ENCODE results near the gene SGIP1. TPM values are rescaled to one million over a fixed set of nuclear protein-coding genes. Genes with fewer than 3 reads are reported as not detected.

The SGIP1 gene
- total and polyA plus RNA-seq, 2 of the 4 experiments (the other 2 are of a cell fraction), result 27.1 to 42.7 TPM

DNA sequence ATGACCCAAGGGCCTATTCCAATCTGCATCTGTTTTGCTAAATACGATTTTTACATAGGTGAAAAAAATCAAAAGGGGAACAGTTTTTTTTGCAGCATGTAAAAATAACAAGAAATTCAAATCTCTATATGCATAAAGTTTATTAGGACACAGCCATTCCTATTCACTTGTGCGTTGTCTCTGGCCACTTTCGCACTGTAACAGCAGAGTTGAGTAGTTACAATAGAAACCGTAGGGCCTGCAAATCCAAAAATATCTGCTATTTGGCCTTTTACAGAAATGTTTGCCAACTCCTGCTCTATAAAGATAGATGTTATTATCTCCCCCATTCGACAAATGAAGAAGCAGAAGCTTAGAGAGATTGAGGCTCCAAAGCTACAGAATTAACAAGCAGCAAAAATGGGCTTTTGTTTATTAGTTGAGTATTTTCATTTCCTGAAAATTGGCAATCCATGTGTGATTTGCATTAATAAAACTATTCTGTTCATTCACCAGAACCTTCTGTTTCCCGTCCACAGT is 223.8 kb downstream of the SGIP1 start:
- no peak overlapping the region for H4K5ac ChIP-seq (ENCODE audit: low read depth, low read length)
- H3K23ac ChIP-seq (ENCODE audit: low read depth, low read length), result no peak overlapping the region
- no peak overlapping the region for H3K18ac ChIP-seq (ENCODE audit: low read depth, low read length)
- no peak overlapping the region for H3K27ac ChIP-seq (ENCODE audit: insufficient read depth, low read length)
- BruUV-seq (replicated peaks), result no TSS peak
- WGBS, 2 experiments (ENCODE audit: extremely low coverage in 2 of 2, insufficient read length in 1 of 2), result no CpG with 5 or more reads among the region's 6 CpGs
- H2BK15ac ChIP-seq (ENCODE audit: low read depth, low read length), result no peak overlapping the region
- no peak overlapping the region for H2AFZ ChIP-seq (replicated peaks; ENCODE audit: low read length, poor library complexity)
- CTCF ChIA-PET, result interaction anchor here (1.0 to 1.4 kb wide), 2 partner anchors 392 to 457 kb away, joined by 3 to 5 read pairs; no protein-coding TSS in a partner anchor
- H4K20me1 ChIP-seq (ENCODE audit: insufficient read depth, low read length), result no peaks in the 10 kb centered on the region
- H4K91ac ChIP-seq (ENCODE audit: insufficient read depth, low read depth, low read length), result no peak overlapping the region
- POLR2A ChIA-PET (ENCODE audit: unreplicated experiment), result no interaction called here
- H2BK5ac ChIP-seq (ENCODE audit: low read depth, low read length, poor library complexity, severe bottlenecking), result no peak overlapping the region
- no peaks in the 10 kb centered on the region for H3K9me3 ChIP-seq (ENCODE audit: control insufficient read depth, insufficient read depth, low read length)
- TF ChIP-seq BHLHE40 (IDR thresholded peaks at IDR 0.05; ENCODE audit: low read depth, low read length) (no peak), RCOR1 (IDR thresholded peaks at IDR 0.05; ENCODE audit: insufficient replicate concordance, low read length) (no peak), MAZ (IDR thresholded peaks at IDR 0.05; ENCODE audit: borderline replicate concordance, low read depth, low read length) (no peak), NFE2L2 (IDR thresholded peaks at IDR 0.05; ENCODE audit: low read depth, low read length) (no peak), MAFK (IDR thresholded peaks at IDR 0.05; ENCODE audit: low read depth, low read length) (no peak), CHD1 (IDR thresholded peaks at IDR 0.05; ENCODE audit: low read depth, low read length) (no peak), POLR2A (IDR thresholded peaks at IDR 0.05; ENCODE audit: low read depth, low read length) (no peak), FOS (IDR thresholded peaks at IDR 0.05; ENCODE audit: low read depth, low read length) (no peak), MXI1 (IDR thresholded peaks at IDR 0.05; ENCODE audit: borderline replicate concordance, low read depth, low read length) (no peak), RAD21 (IDR thresholded peaks at IDR 0.05; ENCODE audit: low read length) (no peak), SMC3 (IDR thresholded peaks at IDR 0.05; ENCODE audit: low read depth, low read length) (no peak), RFX5 (IDR thresholded peaks at IDR 0.05; ENCODE audit: low read depth, low read length) (no peak), CEBPB (IDR thresholded peaks at IDR 0.05; ENCODE audit: low read depth, low read length) (no peak)
- TF ChIP-seq, protein P1, sequence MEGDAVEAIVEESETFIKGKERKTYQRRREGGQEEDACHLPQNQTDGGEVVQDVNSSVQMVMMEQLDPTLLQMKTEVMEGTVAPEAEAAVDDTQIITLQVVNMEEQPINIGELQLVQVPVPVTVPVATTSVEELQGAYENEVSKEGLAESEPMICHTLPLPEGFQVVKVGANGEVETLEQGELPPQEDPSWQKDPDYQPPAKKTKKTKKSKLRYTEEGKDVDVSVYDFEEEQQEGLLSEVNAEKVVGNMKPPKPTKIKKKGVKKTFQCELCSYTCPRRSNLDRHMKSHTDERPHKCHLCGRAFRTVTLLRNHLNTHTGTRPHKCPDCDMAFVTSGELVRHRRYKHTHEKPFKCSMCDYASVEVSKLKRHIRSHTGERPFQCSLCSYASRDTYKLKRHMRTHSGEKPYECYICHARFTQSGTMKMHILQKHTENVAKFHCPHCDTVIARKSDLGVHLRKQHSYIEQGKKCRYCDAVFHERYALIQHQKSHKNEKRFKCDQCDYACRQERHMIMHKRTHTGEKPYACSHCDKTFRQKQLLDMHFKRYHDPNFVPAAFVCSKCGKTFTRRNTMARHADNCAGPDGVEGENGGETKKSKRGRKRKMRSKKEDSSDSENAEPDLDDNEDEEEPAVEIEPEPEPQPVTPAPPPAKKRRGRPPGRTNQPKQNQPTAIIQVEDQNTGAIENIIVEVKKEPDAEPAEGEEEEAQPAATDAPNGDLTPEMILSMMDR (conservative IDR thresholded peaks at IDR 0.05; ENCODE audit: low read depth, low read length), result no peak
- TF ChIP-seq, protein P2, sequence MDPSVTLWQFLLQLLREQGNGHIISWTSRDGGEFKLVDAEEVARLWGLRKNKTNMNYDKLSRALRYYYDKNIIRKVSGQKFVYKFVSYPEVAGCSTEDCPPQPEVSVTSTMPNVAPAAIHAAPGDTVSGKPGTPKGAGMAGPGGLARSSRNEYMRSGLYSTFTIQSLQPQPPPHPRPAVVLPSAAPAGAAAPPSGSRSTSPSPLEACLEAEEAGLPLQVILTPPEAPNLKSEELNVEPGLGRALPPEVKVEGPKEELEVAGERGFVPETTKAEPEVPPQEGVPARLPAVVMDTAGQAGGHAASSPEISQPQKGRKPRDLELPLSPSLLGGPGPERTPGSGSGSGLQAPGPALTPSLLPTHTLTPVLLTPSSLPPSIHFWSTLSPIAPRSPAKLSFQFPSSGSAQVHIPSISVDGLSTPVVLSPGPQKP (IDR thresholded peaks at IDR 0.05; ENCODE audit: borderline replicate concordance, low read depth, low read length), result no peak
- TF ChIP-seq, protein P3, sequence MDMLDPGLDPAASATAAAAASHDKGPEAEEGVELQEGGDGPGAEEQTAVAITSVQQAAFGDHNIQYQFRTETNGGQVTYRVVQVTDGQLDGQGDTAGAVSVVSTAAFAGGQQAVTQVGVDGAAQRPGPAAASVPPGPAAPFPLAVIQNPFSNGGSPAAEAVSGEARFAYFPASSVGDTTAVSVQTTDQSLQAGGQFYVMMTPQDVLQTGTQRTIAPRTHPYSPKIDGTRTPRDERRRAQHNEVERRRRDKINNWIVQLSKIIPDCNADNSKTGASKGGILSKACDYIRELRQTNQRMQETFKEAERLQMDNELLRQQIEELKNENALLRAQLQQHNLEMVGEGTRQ (IDR thresholded peaks at IDR 0.05; ENCODE audit: low read depth, low read length), result no peak
- DNase-seq (no peak), ATAC-seq (ENCODE audit: low read depth) (no peak)
- no peaks in the 10 kb centered on the region for H3K36me3 ChIP-seq (ENCODE audit: control insufficient read depth, insufficient read depth, low read length)
- no peaks in the 10 kb centered on the region; a peak in 1 of 4 replicates for H3K79me1 ChIP-seq (ENCODE audit: low read depth in 1 of 2, low read length in 2 of 2)
- H2AK9ac ChIP-seq (replicated peaks; ENCODE audit: low read depth, low read length, poor library complexity), result no peak overlapping the region
- no peak overlapping the region for H3K14ac ChIP-seq (replicated peaks; ENCODE audit: low read depth, low read length)
- peaks cover 4% of the 10 kb centered on the region for H3K9me1 ChIP-seq (ENCODE audit: insufficient read depth, low read length)
- H3K9ac ChIP-seq (ENCODE audit: low read depth, low read length), result no peak overlapping the region
- H2BK20ac ChIP-seq (ENCODE audit: low read depth, low read length), result no peak overlapping the region
- no peak overlapping the region for H4K8ac ChIP-seq (ENCODE audit: low read depth in 2 of 2, low read length in 2 of 2)
- H3K4me1 ChIP-seq (ENCODE audit: control insufficient read depth, insufficient read depth, low read length), result peaks cover 2% of the 10 kb centered on the region
- dilution Hi-C loops (cut with HindIII; ENCODE audit: low sequenced_read_pairs, unreplicated experiment), result no loop called here
- no peak overlapping the region for H3K56ac ChIP-seq (ENCODE audit: extremely low read depth, insufficient read depth, low read length)
- intact Hi-C loops (cut with micrococcal nuclease), result no loop called here
- H3K4me3 ChIP-seq (ENCODE audit: insufficient read depth, low read depth, low read length), result no peak overlapping the region
- H3K27me3 ChIP-seq (ENCODE audit: control insufficient read depth, insufficient read depth, low read length), result no peaks in the 10 kb centered on the region
- H3K4me2 ChIP-seq (ENCODE audit: low read depth, low read length), result no peak overlapping the region
- in situ Hi-C loops (cut with MboI; ENCODE audit: low sequenced_read_pairs), result loop anchor here (25.0 kb wide), 1 partner anchor 730 kb away; no protein-coding TSS in a partner anchor
- no peak overlapping the region for H2BK120ac ChIP-seq (ENCODE audit: low read depth, low read length)
- H2AK5ac ChIP-seq (ENCODE audit: low read depth, low read length), result no peak overlapping the region
- no peak overlapping the region for H3K4ac ChIP-seq (ENCODE audit: low read depth, low read length)

All from IMR-90 (cell line).